Endodermal cell (in vitro differentiated cells): ENCODE data around the gene ACE. TPM values are rescaled to one million over a fixed set of nuclear protein-coding genes. Genes with fewer than 3 reads are reported as not detected.

ENCODE experiments used
- DNase-seq: peaks from one replicate; pipeline ENCODE4 v3.0.0-alpha.2; 2017
- H3K27ac ChIP-seq: 2 replicates; pipeline ENCODE4 v1.5.1; 2013; ENCODE audit warnings: mild to moderate bottlenecking, low read depth, low read length, moderate library complexity
- H3K27me3 ChIP-seq: 2 replicates; pipeline ENCODE4 v1.6.1; 2013; ENCODE audit warnings: mild to moderate bottlenecking, low read length, moderate library complexity; ENCODE audit not compliant: insufficient read depth, control insufficient read depth, poor library complexity, severe bottlenecking
- H3K36me3 ChIP-seq: 2 replicates; pipeline ENCODE4 v1.7.0; 2013; ENCODE audit warnings: mild to moderate bottlenecking, low read length, moderate library complexity; ENCODE audit not compliant: control insufficient read depth, insufficient read depth
- H3K4me1 ChIP-seq: one replicate; pipeline ENCODE4 v1.7.0; 2013; ENCODE audit warnings: low read length; ENCODE audit not compliant: control insufficient read depth, insufficient read depth
- H3K4me3 ChIP-seq: 2 replicates; pipeline ENCODE4 v1.5.1; 2013; ENCODE audit warnings: mild to moderate bottlenecking, low read length, moderate library complexity
- H3K9ac ChIP-seq: 2 replicates; pipeline ENCODE4 v1.6.1; 2013; ENCODE audit warnings: mild to moderate bottlenecking, low read length, moderate library complexity; ENCODE audit not compliant: poor library complexity, severe bottlenecking; ENCODE audit errors: extremely low read depth
- H3K9me3 ChIP-seq: 2 replicates; pipeline ENCODE4 v1.6.1; 2013; ENCODE audit warnings: mild to moderate bottlenecking, low read length, moderate library complexity; ENCODE audit not compliant: control insufficient read depth
- H3K27ac Mint-ChIP-seq: 2 replicates; pipeline ENCODE4 v1.8.0; 2020; ENCODE audit warnings: mixed read lengths
- H3K27me3 Mint-ChIP-seq: 2 replicates; pipeline ENCODE4 v1.8.0; 2021; ENCODE audit warnings: mild to moderate bottlenecking, mixed read lengths; ENCODE audit not compliant: insufficient read depth
- H3K36me3 Mint-ChIP-seq: 2 replicates; pipeline ENCODE4 v1.8.0; 2020; ENCODE audit warnings: low read depth, mixed read lengths
- H3K4me1 Mint-ChIP-seq: 2 replicates; pipeline ENCODE4 v1.8.0; 2020; ENCODE audit warnings: mixed read lengths
- H3K4me3 Mint-ChIP-seq: 2 replicates; pipeline ENCODE4 v1.8.0; 2020; ENCODE audit warnings: mild to moderate bottlenecking, moderate library complexity, mixed read lengths
- H3K9me3 Mint-ChIP-seq: 2 replicates; pipeline ENCODE4 v1.8.0; 2020; ENCODE audit warnings: mild to moderate bottlenecking, mixed read lengths
- WGBS, 2 experiments: methylation state at CpG; one replicate each; pipeline versions ENCODE4 v1.1.5 to v1.1.7; 2013; ENCODE audit warnings: missing lambda C conversion rate in 2 of 2, mixed read lengths in 1 of 2; ENCODE audit not compliant: insufficient coverage in 1 of 2, insufficient read length in 1 of 2; 5-methylcytosine and 5-hydroxymethylcytosine counted together
- total RNA-seq, 2 donors: library from RNA; stranded (reverse); fragmentation: NEBNext Ultra II Directional in 1 of 2; extraction: Animal tissue kit (Norgen Biotek cat#: 25700) in 1 of 2; gene quantifications; 2 replicates in 1 of 2; 3 replicates in 1 of 2; pipeline ENCODE4 v1.2.1, GENCODE V29; 2021
- TF ChIP-seq, protein P1 (sequence below): fragments of 200-600 bp; sonication (generic); conservative IDR thresholded peaks from 2 replicates; pipeline ENCODE4 v1.5.0; 2021; ENCODE audit warnings: antibody characterized with exemption, mild to moderate bottlenecking

The ACE gene
- total RNA-seq, 2 donors from 2014 or later: 4.6 to 12.5 TPM

DNA sequence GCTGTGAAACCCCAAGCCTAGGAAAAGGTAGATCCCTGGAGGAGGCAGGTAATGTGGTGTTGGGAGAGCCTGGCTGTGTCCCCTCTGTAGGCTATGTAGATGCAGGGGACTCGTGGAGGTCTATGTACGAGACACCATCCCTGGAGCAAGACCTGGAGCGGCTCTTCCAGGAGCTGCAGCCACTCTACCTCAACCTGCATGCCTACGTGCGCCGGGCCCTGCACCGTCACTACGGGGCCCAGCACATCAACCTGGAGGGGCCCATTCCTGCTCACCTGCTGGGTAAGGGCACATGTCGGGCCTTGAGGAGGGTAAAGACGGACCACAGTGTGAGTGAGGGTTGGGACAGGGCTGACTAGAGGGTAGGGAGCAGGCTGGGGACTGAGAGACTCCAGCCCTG is 12.0 kb downstream of the ACE start:
- no peaks in the 10 kb centered on the region for H3K9me3 Mint-ChIP-seq
- no peak overlapping the region for H3K4me3 ChIP-seq
- no peak overlapping the region for H3K27ac ChIP-seq
- no peaks in the 10 kb centered on the region for H3K27me3 Mint-ChIP-seq
- no peaks in the 10 kb centered on the region for H3K4me1 ChIP-seq
- WGBS, 2 experiments: 93 to 96% methylated on average over 5 to 10 of the region's 10 CpGs
- peaks cover 5% of the 10 kb centered on the region for H3K4me1 Mint-ChIP-seq
- H3K36me3 Mint-ChIP-seq: no peaks in the 10 kb centered on the region
- H3K27ac Mint-ChIP-seq: no peak overlapping the region
- H3K9me3 ChIP-seq: no peaks in the 10 kb centered on the region
- no peak overlapping the region for H3K9ac ChIP-seq
- no peaks in the 10 kb centered on the region for H3K27me3 ChIP-seq
- no peak overlapping the region for H3K4me3 Mint-ChIP-seq
- H3K36me3 ChIP-seq: no peaks in the 10 kb centered on the region
- TF ChIP-seq, protein P1, sequence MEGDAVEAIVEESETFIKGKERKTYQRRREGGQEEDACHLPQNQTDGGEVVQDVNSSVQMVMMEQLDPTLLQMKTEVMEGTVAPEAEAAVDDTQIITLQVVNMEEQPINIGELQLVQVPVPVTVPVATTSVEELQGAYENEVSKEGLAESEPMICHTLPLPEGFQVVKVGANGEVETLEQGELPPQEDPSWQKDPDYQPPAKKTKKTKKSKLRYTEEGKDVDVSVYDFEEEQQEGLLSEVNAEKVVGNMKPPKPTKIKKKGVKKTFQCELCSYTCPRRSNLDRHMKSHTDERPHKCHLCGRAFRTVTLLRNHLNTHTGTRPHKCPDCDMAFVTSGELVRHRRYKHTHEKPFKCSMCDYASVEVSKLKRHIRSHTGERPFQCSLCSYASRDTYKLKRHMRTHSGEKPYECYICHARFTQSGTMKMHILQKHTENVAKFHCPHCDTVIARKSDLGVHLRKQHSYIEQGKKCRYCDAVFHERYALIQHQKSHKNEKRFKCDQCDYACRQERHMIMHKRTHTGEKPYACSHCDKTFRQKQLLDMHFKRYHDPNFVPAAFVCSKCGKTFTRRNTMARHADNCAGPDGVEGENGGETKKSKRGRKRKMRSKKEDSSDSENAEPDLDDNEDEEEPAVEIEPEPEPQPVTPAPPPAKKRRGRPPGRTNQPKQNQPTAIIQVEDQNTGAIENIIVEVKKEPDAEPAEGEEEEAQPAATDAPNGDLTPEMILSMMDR: no peak
- no peak for DNase-seq

DNA sequence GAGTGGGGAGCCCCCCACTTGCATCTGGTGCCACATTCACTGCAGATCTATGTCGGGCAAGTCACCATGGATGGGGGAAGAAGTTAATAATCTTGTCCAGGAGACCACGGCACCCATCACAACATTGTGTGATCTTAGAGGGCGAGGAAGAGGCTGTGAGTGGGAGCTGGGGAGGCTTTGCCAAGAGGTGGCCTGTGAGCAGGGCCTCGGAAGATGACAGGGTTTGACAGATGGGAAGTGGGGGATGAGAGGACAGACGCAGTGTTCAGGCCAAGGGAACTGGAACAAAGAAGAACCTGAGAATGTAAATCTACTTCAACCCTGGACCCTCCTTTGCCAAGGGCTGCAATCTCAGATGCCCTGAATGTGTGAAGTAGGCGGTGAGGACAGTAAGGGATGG is 12.4 kb downstream of the ACE start:
- Mint-ChIP-seq H3K27me3 (no peaks in the 10 kb centered on the region), H3K9me3 (no peaks in the 10 kb centered on the region), H3K36me3 (no peaks in the 10 kb centered on the region), H3K27ac (no peak overlapping the region), H3K4me1 (peaks cover 5% of the 10 kb centered on the region), H3K4me3 (no peak overlapping the region)
- Histone ChIP-seq H3K36me3 (no peaks in the 10 kb centered on the region), H3K4me1 (no peaks in the 10 kb centered on the region), H3K27me3 (no peaks in the 10 kb centered on the region), H3K9me3 (no peaks in the 10 kb centered on the region), H3K9ac (no peak overlapping the region), H3K27ac (no peak overlapping the region), H3K4me3 (no peak overlapping the region)
- DNase-seq: no peak
- TF ChIP-seq, protein P1: no peak
- whole genome bisulfite sequencing, 2 experiments: 83 to 88% methylated on average over 6 of the region's 6 CpGs

DNA sequence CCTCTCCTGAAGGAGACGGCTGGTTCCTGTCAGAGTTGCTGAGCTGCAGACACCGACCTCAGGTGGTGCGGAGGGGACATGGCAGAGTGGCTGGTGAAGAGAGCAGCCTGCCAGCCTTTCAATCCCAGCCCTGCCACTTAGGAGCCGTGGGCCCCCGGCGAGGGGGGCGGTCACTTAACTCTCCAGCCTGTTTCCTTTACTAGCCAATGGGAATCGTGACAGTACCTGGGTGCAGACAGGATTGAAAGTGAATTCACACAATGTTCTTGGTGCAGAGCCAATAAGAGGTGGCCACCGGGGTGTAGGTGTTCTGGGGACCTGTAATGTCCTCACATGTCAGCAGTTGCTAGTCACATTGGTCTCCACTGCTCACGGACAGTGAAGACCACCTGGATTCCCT is 13.5 kb downstream of the ACE start:
- Mint-ChIP-seq H3K27me3 (no peaks in the 10 kb centered on the region), H3K27ac (no peak overlapping the region), H3K36me3 (no peaks in the 10 kb centered on the region), H3K9me3 (no peaks in the 10 kb centered on the region), H3K4me1 (peaks cover 5% of the 10 kb centered on the region), H3K4me3 (no peak overlapping the region)
- H3K4me1 ChIP-seq: no peaks in the 10 kb centered on the region
- TF ChIP-seq, protein P1: peak; percentile 47
- peak; percentile 82 for DNase-seq
- no peak overlapping the region for H3K9ac ChIP-seq
- H3K4me3 ChIP-seq: no peak overlapping the region
- 68 to 79% methylated on average over 5 to 10 of the region's 10 CpGs for WGBS, 2 experiments
- no peaks in the 10 kb centered on the region for H3K27me3 ChIP-seq
- no peaks in the 10 kb centered on the region for H3K36me3 ChIP-seq
- no peaks in the 10 kb centered on the region for H3K9me3 ChIP-seq
- no peak overlapping the region for H3K27ac ChIP-seq
